ENCODE data around the gene GJB5.

GJB5 gene

GRCh38 chr1:34794790-34795180, 39.9 kb downstream of the GJB5 start:
- Histone ChIP-seq H2BK5ac (ENCODE audit: low read depth, low read length, poor library complexity) (no peak overlapping the region), H2BK12ac (ENCODE audit: low read length) (no peak overlapping the region), H3K9ac (ENCODE audit: low read length) (no peak overlapping the region), H3K4me2 (ENCODE audit: low read length) (no peak overlapping the region), H3K79me2 (ENCODE audit: control insufficient read depth, insufficient read depth, low read length, poor library complexity) (no peaks in the 10 kb centered on the region), H2AFZ (ENCODE audit: insufficient read depth, low read length, poor library complexity) (no peak overlapping the region), H3K9me3 (ENCODE audit: insufficient read depth, low read depth, low read length) (peaks cover 1% of the 10 kb centered on the region), H2AK5ac (ENCODE audit: low read length) (no peak overlapping the region), H3K4ac (ENCODE audit: low read depth, low read length) (no peak overlapping the region), H3K4me1 (ENCODE audit: control insufficient read depth in 1 of 2, insufficient read depth in 2 of 2, low read length in 2 of 2) (no peaks in the 10 kb centered on the region), H3K79me1 (ENCODE audit: low read length) (no peaks in the 10 kb centered on the region), H3K14ac (ENCODE audit: low read length) (no peak overlapping the region), H4K8ac (ENCODE audit: low read depth, low read length) (no peak overlapping the region), H3K23ac (ENCODE audit: low read length) (no peak overlapping the region), H4K91ac (ENCODE audit: low read depth, low read length) (no peak overlapping the region), H4K12ac (ENCODE audit: low read depth, low read length) (no peak overlapping the region), H3K27ac (ENCODE audit: low read depth, low read length) (no peak overlapping the region), H3K18ac (ENCODE audit: low read length) (no peak overlapping the region), H2BK120ac (ENCODE audit: insufficient read depth, low read length, poor library complexity) (no peak overlapping the region), H3K27me3 (ENCODE audit: insufficient read depth, low read length) (peaks cover 11% of the 10 kb centered on the region), H3K36me3 (ENCODE audit: control insufficient read depth in 1 of 2, insufficient read depth in 2 of 2, low read length in 2 of 2) (no peaks in the 10 kb centered on the region), H3K4me3 (ENCODE audit: low read depth, low read length) (no peak overlapping the region)
- WGBS (ENCODE audit: extremely low coverage, insufficient coverage, insufficient read length), result no CpG with 5 or more reads among the region's 12 CpGs
- no peak for DNase-seq

GRCh38 chr1:34795916-34796315, 41.1 kb downstream of the GJB5 start:
- Histone ChIP-seq H4K91ac (ENCODE audit: low read depth, low read length) (no peak overlapping the region), H3K14ac (ENCODE audit: low read length) (no peak overlapping the region), H2AK5ac (ENCODE audit: low read length) (no peak overlapping the region), H3K4me2 (ENCODE audit: low read length) (no peak overlapping the region), H3K4ac (ENCODE audit: low read depth, low read length) (no peak overlapping the region), H3K23ac (ENCODE audit: low read length) (no peak overlapping the region), H2BK5ac (ENCODE audit: low read depth, low read length, poor library complexity) (no peak overlapping the region), H3K36me3 (ENCODE audit: control insufficient read depth in 1 of 2, insufficient read depth in 2 of 2, low read length in 2 of 2) (no peaks in the 10 kb centered on the region), H3K18ac (ENCODE audit: low read length) (no peak overlapping the region), H4K12ac (ENCODE audit: low read depth, low read length) (no peak overlapping the region), H3K9me3 (ENCODE audit: insufficient read depth, low read depth, low read length) (peaks cover 1% of the 10 kb centered on the region), H3K79me1 (ENCODE audit: low read length) (no peaks in the 10 kb centered on the region), H2AFZ (ENCODE audit: insufficient read depth, low read length, poor library complexity) (no peak overlapping the region), H3K27me3 (ENCODE audit: insufficient read depth, low read length) (peaks cover 11% of the 10 kb centered on the region), H3K9ac (ENCODE audit: low read length) (no peak overlapping the region), H3K27ac (ENCODE audit: low read depth, low read length) (no peak overlapping the region), H3K79me2 (ENCODE audit: control insufficient read depth, insufficient read depth, low read length, poor library complexity) (no peaks in the 10 kb centered on the region), H2BK120ac (ENCODE audit: insufficient read depth, low read length, poor library complexity) (no peak overlapping the region), H3K4me1 (ENCODE audit: control insufficient read depth in 1 of 2, insufficient read depth in 2 of 2, low read length in 2 of 2) (no peaks in the 10 kb centered on the region), H2BK12ac (ENCODE audit: low read length) (no peak overlapping the region), H4K8ac (ENCODE audit: low read depth, low read length) (no peak overlapping the region), H3K4me3 (ENCODE audit: low read depth, low read length) (no peak overlapping the region)
- WGBS (ENCODE audit: extremely low coverage, insufficient coverage, insufficient read length), result no CpG with 5 or more reads among the region's 6 CpGs
- no peak for DNase-seq

GRCh38 chr1:34796990-34797389, 42.1 kb downstream of the GJB5 start:
- no peaks in the 10 kb centered on the region for H3K4me1 ChIP-seq (ENCODE audit: control insufficient read depth in 1 of 2, insufficient read depth in 2 of 2, low read length in 2 of 2)
- H3K79me2 ChIP-seq (ENCODE audit: control insufficient read depth, insufficient read depth, low read length, poor library complexity), result no peaks in the 10 kb centered on the region
- WGBS (ENCODE audit: extremely low coverage, insufficient coverage, insufficient read length), result no CpG with 5 or more reads among the region's 6 CpGs
- no peak overlapping the region for H3K18ac ChIP-seq (ENCODE audit: low read length)
- H3K4me3 ChIP-seq (ENCODE audit: low read depth, low read length), result no peak overlapping the region
- no peak overlapping the region for H4K91ac ChIP-seq (ENCODE audit: low read depth, low read length)
- no peak overlapping the region for H2BK12ac ChIP-seq (ENCODE audit: low read length)
- DNase-seq, result no peak
- no peaks in the 10 kb centered on the region for H3K79me1 ChIP-seq (ENCODE audit: low read length)
- no peak overlapping the region for H3K14ac ChIP-seq (ENCODE audit: low read length)
- no peaks in the 10 kb centered on the region for H3K36me3 ChIP-seq (ENCODE audit: control insufficient read depth in 1 of 2, insufficient read depth in 2 of 2, low read length in 2 of 2)
- H2BK5ac ChIP-seq (ENCODE audit: low read depth, low read length, poor library complexity), result no peak overlapping the region
- peaks cover 1% of the 10 kb centered on the region for H3K9me3 ChIP-seq (ENCODE audit: insufficient read depth, low read depth, low read length)
- H4K12ac ChIP-seq (ENCODE audit: low read depth, low read length), result no peak overlapping the region
- no peak overlapping the region for H3K4ac ChIP-seq (ENCODE audit: low read depth, low read length)
- H3K27ac ChIP-seq (ENCODE audit: low read depth, low read length), result no peak overlapping the region
- H3K4me2 ChIP-seq (ENCODE audit: low read length), result no peak overlapping the region
- H3K27me3 ChIP-seq (ENCODE audit: insufficient read depth, low read length), result peaks cover 11% of the 10 kb centered on the region
- H4K8ac ChIP-seq (ENCODE audit: low read depth, low read length), result no peak overlapping the region
- no peak overlapping the region for H2AFZ ChIP-seq (ENCODE audit: insufficient read depth, low read length, poor library complexity)
- no peak overlapping the region for H2BK120ac ChIP-seq (ENCODE audit: insufficient read depth, low read length, poor library complexity)
- no peak overlapping the region for H3K23ac ChIP-seq (ENCODE audit: low read length)
- H3K9ac ChIP-seq (ENCODE audit: low read length), result no peak overlapping the region
- no peak overlapping the region for H2AK5ac ChIP-seq (ENCODE audit: low read length)

- H2AK5ac ChIP-seq (ENCODE audit: low read length), result no peak overlapping the region
- WGBS (ENCODE audit: extremely low coverage, insufficient coverage, insufficient read length), result no CpG with 5 or more reads among the region's 6 CpGs
Observed at GRCh38 chr1:34800214-34800613, 45.4 kb downstream of the GJB5 start.

More at GRCh38 chr1:34800214-34800613, 45.4 kb downstream of the GJB5 start:
- H3K27ac ChIP-seq (ENCODE audit: low read depth, low read length), result no peak overlapping the region
- H2BK120ac ChIP-seq (ENCODE audit: insufficient read depth, low read length, poor library complexity), result no peak overlapping the region
- no peaks in the 10 kb centered on the region for H3K79me2 ChIP-seq (ENCODE audit: control insufficient read depth, insufficient read depth, low read length, poor library complexity)
- H3K4me1 ChIP-seq (ENCODE audit: control insufficient read depth in 1 of 2, insufficient read depth in 2 of 2, low read length in 2 of 2), result no peaks in the 10 kb centered on the region
- H3K4me3 ChIP-seq (ENCODE audit: low read depth, low read length), result no peak overlapping the region
- no peak overlapping the region for H4K8ac ChIP-seq (ENCODE audit: low read depth, low read length)
- H2BK12ac ChIP-seq (ENCODE audit: low read length), result no peak overlapping the region
- H4K12ac ChIP-seq (ENCODE audit: low read depth, low read length), result no peak overlapping the region
- DNase-seq, result no peak
- no peak overlapping the region for H2BK5ac ChIP-seq (ENCODE audit: low read depth, low read length, poor library complexity)
- no peaks in the 10 kb centered on the region for H3K27me3 ChIP-seq (ENCODE audit: insufficient read depth, low read length)
- no peaks in the 10 kb centered on the region for H3K36me3 ChIP-seq (ENCODE audit: control insufficient read depth in 1 of 2, insufficient read depth in 2 of 2, low read length in 2 of 2)
- no peaks in the 10 kb centered on the region for H3K79me1 ChIP-seq (ENCODE audit: low read length)
- no peak overlapping the region for H3K14ac ChIP-seq (ENCODE audit: low read length)
- H2AFZ ChIP-seq (ENCODE audit: insufficient read depth, low read length, poor library complexity), result no peak overlapping the region
- H4K91ac ChIP-seq (ENCODE audit: low read depth, low read length), result no peak overlapping the region
- no peak overlapping the region for H3K4me2 ChIP-seq (ENCODE audit: low read length)
- H3K9me3 ChIP-seq (ENCODE audit: insufficient read depth, low read depth, low read length), result no peaks in the 10 kb centered on the region
- H3K9ac ChIP-seq (ENCODE audit: low read length), result no peak overlapping the region
- no peak overlapping the region for H3K18ac ChIP-seq (ENCODE audit: low read length)
- no peak overlapping the region for H3K4ac ChIP-seq (ENCODE audit: low read depth, low read length)
- no peak overlapping the region for H3K23ac ChIP-seq (ENCODE audit: low read length)
